Lower lobe of right lung (tissue), 2 donors: ENCODE results near the gene MIB1. TPM values are rescaled to one million over a fixed set of nuclear protein-coding genes. Genes with fewer than 3 reads are reported as not detected.

ENCODE experiments used
- ATAC-seq, 2 donors: fragments of 200-7000 bp; cut with Tn5 transposase; one replicate each; pipeline ENCODE4 v1.9.1; 2020 to 2022; ENCODE audit warnings: mild to moderate bottlenecking in 2 of 2, moderate library complexity in 2 of 2
- DNase-seq: peaks from one replicate; pipeline ENCODE4 v3.0.0-alpha.2; 2020
- H3K27ac ChIP-seq: fragments of 200-600 bp; one replicate; pipeline ENCODE4 v1.8.0; 2022
- H3K27me3 ChIP-seq: fragments of 200-600 bp; one replicate; pipeline ENCODE4 v1.8.0; 2022; ENCODE audit warnings: low read depth
- H3K36me3 ChIP-seq: fragments of 200-600 bp; one replicate; pipeline ENCODE4 v1.8.0; 2022; ENCODE audit warnings: mild to moderate bottlenecking
- H3K4me1 ChIP-seq: fragments of 200-600 bp; one replicate; pipeline ENCODE4 v1.8.0; 2022
- H3K4me3 ChIP-seq: fragments of 200-600 bp; one replicate; pipeline ENCODE4 v1.8.0; 2022; ENCODE audit warnings: mild to moderate bottlenecking
- H3K9me3 ChIP-seq: fragments of 200-600 bp; one replicate; pipeline ENCODE4 v1.8.0; 2022
- CTCF ChIP-seq: fragments of 200-600 bp; IDR thresholded peaks from one replicate; pipeline ENCODE4 v1.8.0; 2022; ENCODE audit warnings: antibody characterized with exemption, mild to moderate bottlenecking
- intact Hi-C: fragments of 100-400 bp; cut with DNase I; formaldehyde crosslinking; loops from one replicate; pipeline ENCODE4 v1.11.0; 2022
- total RNA-seq: library from RNA; stranded (reverse); fragmentation: NEBNext Ultra II Directional; extraction: Animal tissue kit (Norgen Biotek cat#: 25700); gene quantifications from one replicate; pipeline ENCODE4 v1.2.1, GENCODE V29; 2021
- donor health status: DM: no; HTN: yes; CAD: no; lungs with severe emphysema.

The MIB1 gene
- total RNA-seq, 1 donor from 2014 or later, result 29.3 TPM

- no peak for TF ChIP-seq CTCF
- DNase-seq (no peak), ATAC-seq (peak in 1 of 2 donors; percentile 9)
- Histone ChIP-seq H3K27me3 (no peaks in the 10 kb centered on the region), H3K27ac (no peak overlapping the region), H3K4me1 (no peaks in the 10 kb centered on the region), H3K9me3 (no peaks in the 10 kb centered on the region), H3K4me3 (no peak overlapping the region), H3K36me3 (peaks cover 6% of the 10 kb centered on the region)
- intact Hi-C loops, result no loop called here
Observed at GRCh38 chr18:21833604-21834298, 93.2 kb downstream of the MIB1 start.

GRCh38 chr18:21834299-21834660 lies 93.7 kb downstream of the MIB1 start:
- no peaks in the 10 kb centered on the region for H3K9me3 ChIP-seq
- no peak for TF ChIP-seq CTCF
- H3K27ac ChIP-seq, result no peak overlapping the region
- H3K4me3 ChIP-seq, result no peak overlapping the region
- H3K27me3 ChIP-seq, result no peaks in the 10 kb centered on the region
- ATAC-seq (peak in 1 of 2 donors; percentile 46), DNase-seq (no peak)
- H3K36me3 ChIP-seq, result peaks cover 11% of the 10 kb centered on the region
- intact Hi-C loops, result no loop called here
- H3K4me1 ChIP-seq, result no peaks in the 10 kb centered on the region

- Histone ChIP-seq H3K36me3 (peaks cover 61% of the 10 kb centered on the region), H3K27ac (no peak overlapping the region), H3K9me3 (no peaks in the 10 kb centered on the region), H3K4me1 (no peaks in the 10 kb centered on the region), H3K4me3 (no peak overlapping the region), H3K27me3 (no peaks in the 10 kb centered on the region)
- DNase-seq (no peak), ATAC-seq (no peak)
- no peak for TF ChIP-seq CTCF
- intact Hi-C loops, result no loop called here
Observed at GRCh38 chr18:21841570-21841969, 101.0 kb downstream of the MIB1 start.

- Histone ChIP-seq H3K4me1 (no peaks in the 10 kb centered on the region), H3K27ac (no peak overlapping the region), H3K9me3 (no peaks in the 10 kb centered on the region), H3K36me3 (peaks cover 77% of the 10 kb centered on the region), H3K27me3 (no peaks in the 10 kb centered on the region), H3K4me3 (no peak overlapping the region)
- DNase-seq (no peak), ATAC-seq (no peak)
- intact Hi-C loops, result no loop called here
- no peak for TF ChIP-seq CTCF
Observed at GRCh38 chr18:21843341-21843740, 102.7 kb downstream of the MIB1 start.

GRCh38 chr18:21851327-21851961 lies 110.9 kb downstream of the MIB1 start:
- TF ChIP-seq CTCF, result peak; percentile 46
- Histone ChIP-seq H3K4me1 (peaks cover 9% of the 10 kb centered on the region), H3K4me3 (no peak overlapping the region), H3K36me3 (peaks cover 31% of the 10 kb centered on the region), H3K27me3 (no peaks in the 10 kb centered on the region), H3K27ac (no peak overlapping the region), H3K9me3 (no peaks in the 10 kb centered on the region)
- ATAC-seq (no peak), DNase-seq (no peak)
- intact Hi-C loops, result no loop called here
